GM13976 (cell line): ENCODE results near the gene RNF220.

Source experiments
- DNase-seq: peaks from one replicate; pipeline ENCODE4 v3.0.0; 2012; ENCODE audit warnings: low spot score
- in situ Hi-C: fragments of 300-500 bp; cut with MboI; formaldehyde crosslinking; loops from one replicate; pipeline ENCODE4 v1.12.0; 2022; ENCODE audit warnings: low sequenced_read_pairs, mixed read lengths, inconsistent platforms; ENCODE audit not compliant: unreplicated experiment
- TF ChIP-seq, protein P1 (sequence below): IDR thresholded peaks from 2 replicates; pipeline ENCODE4 v1.5.1; 2012; ENCODE audit warnings: borderline replicate concordance, mild to moderate bottlenecking; ENCODE audit not compliant: insufficient read depth; ENCODE audit errors: extremely low read depth, missing control alignments, control extremely low read depth

RNF220 gene

DNA sequence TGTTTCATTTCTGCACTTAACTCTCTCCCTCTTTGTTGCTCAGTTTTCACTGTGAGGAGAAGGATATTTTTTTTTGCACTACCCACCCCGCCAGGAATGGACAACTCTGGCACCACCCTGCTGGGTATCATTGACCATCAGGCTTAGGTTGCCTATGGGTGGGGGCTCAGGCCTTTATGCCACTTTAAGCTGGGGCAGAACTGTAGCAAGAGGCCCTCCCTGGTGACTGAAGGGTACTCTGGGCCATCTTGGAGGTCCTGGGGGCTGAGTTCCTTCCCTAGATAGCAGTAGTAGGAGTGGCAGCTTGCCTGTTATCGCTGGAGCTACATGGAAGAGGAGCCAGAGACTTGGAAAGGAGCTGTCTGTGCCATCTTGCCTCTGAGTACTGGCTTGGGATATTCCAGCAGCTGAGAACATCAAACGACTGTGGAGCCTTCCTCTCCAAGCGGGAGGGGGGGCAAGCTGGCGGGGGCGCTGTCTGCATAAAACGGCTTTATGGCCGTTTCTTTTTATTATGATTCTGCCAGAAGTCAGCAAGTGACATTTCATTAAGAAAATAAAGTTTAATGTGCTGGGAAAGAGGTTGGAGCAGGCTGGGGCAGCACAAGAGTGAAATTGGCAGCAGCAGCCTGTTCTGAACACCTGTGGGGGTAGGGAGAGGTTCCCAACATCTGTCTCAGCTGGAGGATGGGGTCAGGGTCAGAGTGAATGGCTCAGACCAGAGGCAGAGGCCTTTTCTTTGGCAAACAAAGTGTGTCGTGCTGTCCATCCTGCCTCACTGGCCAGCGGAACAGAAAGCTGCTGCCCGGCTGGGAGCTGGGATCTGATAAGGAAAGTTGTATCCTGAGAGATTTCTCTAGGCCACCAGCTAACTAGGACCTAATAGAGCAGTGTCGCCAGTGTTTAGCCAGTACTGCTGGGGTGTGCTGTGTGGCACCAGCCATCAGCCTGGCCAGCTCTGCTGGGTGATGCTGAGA, 236.4 kb downstream of the RNF220 start:
- TF ChIP-seq, protein P1, sequence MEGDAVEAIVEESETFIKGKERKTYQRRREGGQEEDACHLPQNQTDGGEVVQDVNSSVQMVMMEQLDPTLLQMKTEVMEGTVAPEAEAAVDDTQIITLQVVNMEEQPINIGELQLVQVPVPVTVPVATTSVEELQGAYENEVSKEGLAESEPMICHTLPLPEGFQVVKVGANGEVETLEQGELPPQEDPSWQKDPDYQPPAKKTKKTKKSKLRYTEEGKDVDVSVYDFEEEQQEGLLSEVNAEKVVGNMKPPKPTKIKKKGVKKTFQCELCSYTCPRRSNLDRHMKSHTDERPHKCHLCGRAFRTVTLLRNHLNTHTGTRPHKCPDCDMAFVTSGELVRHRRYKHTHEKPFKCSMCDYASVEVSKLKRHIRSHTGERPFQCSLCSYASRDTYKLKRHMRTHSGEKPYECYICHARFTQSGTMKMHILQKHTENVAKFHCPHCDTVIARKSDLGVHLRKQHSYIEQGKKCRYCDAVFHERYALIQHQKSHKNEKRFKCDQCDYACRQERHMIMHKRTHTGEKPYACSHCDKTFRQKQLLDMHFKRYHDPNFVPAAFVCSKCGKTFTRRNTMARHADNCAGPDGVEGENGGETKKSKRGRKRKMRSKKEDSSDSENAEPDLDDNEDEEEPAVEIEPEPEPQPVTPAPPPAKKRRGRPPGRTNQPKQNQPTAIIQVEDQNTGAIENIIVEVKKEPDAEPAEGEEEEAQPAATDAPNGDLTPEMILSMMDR: no peak
- in situ Hi-C loops: no loop called here
- no peak for DNase-seq

DNA sequence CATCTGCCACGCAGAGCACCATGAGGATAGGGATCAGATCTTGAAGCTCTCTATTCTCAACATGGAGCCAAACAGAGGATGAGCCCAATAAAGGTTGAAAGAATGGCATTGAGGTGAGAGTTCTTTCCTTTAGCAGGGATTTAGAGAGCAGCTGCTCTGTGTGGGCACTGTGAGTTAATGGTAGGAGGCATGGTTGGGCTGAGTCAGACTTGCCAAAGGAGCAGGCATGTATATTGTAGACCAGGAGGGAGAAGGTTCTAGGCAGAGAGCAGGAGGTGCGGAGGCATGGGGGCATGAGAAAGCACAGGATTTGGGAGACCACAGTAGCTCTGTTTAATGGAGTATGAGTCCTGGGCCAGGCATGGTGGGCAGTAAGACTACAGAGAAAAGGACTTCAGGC, 237.2 kb downstream of the RNF220 start:
- no peak for DNase-seq
- TF ChIP-seq, protein P1: no peak
- in situ Hi-C loops: no loop called here

DNA sequence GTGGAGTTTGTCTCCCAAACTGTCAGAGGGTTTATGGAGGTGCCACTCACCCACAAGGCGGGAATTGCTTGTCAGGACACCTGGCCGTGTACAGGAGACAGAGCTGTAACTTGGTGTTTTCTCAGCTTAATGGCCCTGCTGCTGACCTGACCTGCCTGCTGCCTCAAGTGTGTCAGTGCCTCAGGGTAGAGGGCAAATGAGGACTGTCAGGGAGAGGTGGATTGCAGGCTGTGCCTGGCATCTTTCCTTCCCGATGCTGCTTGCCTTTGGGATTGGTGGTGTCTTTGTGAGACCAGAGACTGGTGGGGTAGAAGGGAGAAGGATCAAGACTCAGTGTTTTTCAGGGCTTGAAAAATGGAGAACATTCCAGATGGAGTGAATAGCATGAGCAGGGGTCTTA, 237.9 kb downstream of the RNF220 start:
- TF ChIP-seq, protein P1: no peak
- in situ Hi-C loops: no loop called here
- DNase-seq: no peak

DNA sequence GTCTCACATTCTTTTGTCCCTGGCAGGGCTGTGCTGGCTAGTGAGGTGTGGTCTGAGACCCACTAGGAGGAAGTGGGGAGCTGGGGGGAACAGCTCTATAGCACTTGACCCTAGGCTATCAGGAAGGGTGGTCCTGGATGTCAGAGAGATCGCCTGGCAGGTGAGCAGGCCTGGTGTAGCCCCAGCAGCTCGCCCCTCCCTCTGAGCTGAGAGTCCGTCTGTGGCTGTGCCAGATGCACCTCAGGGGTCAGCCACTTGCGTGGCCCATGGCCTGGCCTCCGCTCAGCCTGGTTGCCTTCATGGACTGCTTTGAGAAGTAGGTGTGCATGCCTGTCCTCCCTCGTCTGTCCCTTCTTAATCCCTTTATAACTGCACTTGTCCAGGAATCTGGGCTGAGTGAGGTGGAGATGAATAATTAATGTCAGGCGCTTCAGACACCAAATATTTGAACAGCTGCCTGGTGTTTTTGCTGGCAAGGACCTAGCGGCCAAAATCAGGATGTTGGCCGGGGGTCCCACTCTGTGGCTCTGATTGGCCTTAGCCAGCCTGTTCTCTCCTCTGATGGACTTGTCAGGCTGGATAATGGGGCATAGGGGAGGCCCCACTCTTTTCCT, 238.8 kb downstream of the RNF220 start:
- TF ChIP-seq, protein P1: no peak
- DNase-seq: no peak
- in situ Hi-C loops: no loop called here

DNA sequence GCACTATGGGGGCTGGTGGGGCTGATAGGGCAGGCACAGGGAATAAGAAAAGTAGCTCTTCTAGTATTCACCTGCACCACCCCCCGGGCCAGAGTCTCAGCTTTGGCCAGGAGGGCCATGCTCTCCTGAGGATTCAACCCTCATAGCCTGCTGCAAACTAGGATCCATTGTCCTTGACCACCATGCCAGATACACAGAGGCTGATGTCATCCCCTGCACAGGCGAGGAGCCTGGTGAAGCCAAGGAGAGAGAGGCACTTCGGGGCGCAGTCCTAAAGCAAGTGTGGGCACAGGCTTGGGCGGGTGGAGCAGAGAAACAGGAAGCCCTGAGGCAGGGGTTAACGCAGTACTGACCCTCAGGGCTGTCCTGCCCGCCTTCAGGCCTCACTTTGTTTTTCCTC, 239.8 kb downstream of the RNF220 start:
- in situ Hi-C loops: no loop called here
- DNase-seq: no peak
- TF ChIP-seq, protein P1: no peak

DNA sequence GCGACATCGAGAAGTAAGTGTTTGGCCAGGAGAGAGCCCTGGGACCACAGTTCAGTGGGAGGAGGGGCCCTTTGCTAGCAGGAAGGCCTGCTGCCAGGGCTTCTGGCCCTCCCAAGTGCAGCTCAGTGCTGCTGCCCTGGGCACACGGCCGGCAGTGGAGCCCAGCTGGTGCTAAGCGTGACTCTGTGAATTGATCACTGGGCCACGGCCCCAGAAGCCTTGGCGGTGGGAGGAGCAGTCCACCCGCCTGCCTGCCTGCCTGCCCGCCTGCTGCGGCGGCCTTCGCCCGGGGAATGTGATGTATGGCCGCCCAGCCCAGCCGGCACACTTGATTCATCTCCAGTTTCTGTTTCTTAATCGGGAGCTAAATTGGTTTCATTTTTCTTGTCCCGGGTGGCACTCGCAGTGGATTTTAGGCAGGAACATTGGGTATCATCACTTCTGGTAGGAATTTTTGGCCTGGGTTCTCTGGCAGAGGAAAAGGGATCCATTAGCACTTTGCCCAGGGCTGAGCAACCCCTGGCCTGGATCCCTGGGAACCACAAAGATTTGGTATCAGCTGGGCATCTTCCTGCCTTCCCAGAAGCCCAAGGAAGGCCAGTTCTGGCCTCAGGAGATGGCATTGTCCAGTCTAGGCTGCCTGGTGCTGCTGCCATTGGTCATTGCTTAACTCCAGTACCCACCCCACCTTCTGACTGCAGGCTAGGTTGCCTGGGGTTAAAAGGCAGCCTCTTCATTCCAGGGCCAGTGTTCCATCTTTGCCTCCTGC, 240.6 kb downstream of the RNF220 start:
- no peak for DNase-seq
- TF ChIP-seq, protein P1: no peak
- in situ Hi-C loops: no loop called here
